Measurements from ENCODE around the gene PLEKHA6.

PLEKHA6 gene

GRCh38 chr1:204203206-204203767 is 156.4 kb downstream of the PLEKHA6 start:
- no peak for DNase-seq

DNA sequence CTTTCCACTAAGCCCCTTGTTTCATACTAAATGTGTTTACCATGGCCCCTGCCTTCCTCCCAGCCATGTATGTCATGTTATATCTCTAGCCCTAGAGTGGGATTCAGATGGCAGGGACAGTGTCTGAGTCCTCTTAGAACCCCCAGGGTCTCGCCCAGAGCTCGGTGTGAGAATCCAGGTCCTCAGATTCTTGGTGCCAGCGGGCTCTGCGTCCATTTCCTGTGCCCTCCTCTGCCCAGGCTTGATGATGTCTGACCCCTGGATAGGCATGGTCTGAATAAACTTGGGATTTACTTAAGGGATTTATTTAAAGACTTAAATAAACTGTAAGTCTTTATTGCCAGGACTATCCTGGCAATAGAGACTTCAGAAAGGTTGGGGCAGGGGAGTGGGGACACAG is 157.2 kb downstream of the PLEKHA6 start:
- no peak for DNase-seq

DNA sequence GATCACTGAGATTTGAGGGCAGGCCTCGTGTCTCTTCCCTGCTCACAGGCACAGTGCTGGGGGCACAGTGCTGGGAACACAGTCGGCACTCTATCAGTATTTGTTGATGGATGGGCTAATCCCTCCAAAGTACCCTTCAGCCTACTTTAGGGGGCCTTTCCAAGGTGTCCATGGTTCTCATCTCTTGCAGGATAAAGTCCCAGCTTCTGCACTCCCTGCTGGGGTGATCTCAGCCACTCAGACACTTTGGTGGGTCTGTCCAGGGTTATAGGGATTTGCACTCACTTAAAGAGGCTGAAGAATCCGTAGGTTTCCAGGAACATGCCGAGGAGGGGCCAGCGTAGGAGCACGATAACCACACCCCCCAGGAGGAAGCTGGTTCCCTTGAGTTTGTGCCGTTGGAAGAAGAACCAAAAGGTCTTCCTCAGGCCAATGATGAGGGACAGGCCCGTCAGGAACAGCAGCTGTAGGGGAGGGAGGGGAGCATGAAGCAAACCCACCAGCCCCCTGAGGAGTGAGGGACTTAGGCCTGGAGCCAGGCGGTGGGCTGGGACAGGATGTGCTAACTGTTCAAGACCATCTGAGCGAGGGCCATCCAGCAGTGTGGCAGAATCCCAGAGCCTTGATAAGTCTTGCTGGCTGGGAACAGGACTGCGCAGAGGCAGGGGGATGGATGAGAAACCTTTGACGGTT is 158.2 kb downstream of the PLEKHA6 start:
- no peak for DNase-seq

DNA sequence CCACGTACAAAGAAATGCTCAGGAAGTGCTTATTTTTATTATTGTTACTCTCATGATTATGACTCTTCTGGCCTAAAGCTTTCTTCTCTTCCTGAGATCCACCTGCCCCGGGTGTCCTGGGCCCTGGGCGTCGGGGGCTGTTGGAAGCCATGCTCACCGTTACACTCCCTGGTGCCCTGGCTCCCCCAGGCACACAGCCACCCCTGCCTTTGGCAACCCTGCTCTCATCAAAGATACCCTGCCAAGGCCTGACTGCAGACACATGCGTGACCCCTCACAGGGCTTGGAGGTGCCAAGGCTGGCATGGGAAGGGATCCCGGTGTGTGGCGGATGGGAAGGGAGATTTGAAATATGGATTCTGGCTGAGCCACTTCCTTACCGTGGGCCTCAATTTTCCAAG is 160.2 kb downstream of the PLEKHA6 start:
- DNase-seq: no peak

GRCh38 chr1:204198348-204199340 is 161.1 kb downstream of the PLEKHA6 start:
- no peak for DNase-seq

DNA sequence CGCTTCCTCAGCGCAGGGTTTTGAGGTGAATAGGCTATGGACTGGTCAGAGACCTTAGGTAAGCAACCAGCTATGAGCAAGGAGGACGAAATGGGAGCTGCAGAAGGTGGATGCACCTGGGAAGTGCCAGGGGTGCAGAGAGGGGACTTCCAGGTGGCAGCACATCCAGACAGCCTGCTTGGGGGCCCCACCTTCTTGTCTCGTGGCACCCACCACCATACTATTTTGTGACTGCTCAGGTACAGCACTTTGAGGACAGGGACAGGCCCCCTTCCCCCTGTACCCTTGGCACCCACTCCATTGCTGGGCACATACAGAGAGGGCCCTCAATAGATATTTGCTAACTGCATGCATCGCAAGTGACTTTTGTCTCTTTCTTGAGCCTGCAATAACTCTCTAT is 162.7 kb downstream of the PLEKHA6 start:
- DNase-seq: no peak

DNA sequence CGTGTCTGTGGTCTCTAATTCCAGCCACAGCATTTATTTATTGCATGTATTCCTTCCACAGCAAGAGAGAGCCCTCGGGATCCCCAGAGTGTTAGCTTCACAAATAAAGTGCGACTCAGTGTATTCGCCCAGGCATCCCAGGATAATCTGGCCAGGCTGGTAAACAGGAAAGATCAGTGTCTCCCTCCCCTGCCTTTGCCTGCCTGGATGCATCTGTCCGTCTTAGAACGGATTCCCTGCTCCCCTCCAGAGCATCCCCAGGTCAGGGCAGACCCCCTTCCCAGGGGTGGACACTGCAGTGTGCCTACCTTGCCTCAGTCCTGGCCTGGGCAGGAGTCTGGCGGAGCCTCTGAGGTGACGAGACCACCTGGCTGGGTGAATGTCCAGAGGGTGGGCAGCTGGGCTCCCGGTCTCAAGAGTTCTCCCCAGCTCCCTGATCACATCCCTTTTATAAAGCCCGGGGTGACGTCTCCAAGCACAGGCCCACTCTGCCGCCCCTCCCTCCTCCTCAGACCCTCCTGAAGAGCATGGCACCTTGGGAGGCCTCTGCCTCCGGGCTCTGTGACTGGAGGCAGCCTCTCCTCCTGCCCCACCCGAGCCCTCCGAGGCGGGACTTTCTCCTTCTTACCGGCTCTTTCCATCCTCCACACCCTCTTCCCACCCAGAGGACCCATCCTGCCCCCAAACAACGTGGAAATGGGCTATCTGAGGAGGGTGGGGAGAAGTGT is 163.5 kb downstream of the PLEKHA6 start, which contains the start of gene KISS1:
Gene KISS1, minus strand, starts transcription at position 424 of the 728 bp plus-strand sequence. CDS start 3,615 bp downstream, outside the sequence.
- no peak for DNase-seq

DNA sequence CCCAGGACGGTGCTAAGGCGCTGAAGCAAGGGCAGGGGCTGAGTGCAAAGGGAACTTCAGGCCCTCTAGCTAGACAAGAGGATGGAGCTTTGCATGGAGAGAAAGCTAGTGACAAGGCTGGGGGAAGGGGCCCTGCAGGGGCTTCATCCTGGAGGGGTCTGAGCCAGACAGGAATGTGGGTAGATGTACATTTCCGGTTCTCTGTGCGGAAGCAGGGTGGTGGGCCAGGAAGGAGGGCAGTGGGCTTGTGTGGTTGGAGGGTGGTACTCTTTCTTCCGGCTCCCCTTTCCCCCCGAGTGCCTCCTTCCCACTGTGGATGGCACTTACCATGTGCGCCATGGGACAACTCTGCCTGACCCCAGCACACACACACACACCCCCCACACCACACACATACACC is 165.0 kb downstream of the PLEKHA6 start:
- no peak for DNase-seq

GRCh38 chr1:204194080-204194479 is 165.6 kb downstream of the PLEKHA6 start:
- no peak for DNase-seq

DNA sequence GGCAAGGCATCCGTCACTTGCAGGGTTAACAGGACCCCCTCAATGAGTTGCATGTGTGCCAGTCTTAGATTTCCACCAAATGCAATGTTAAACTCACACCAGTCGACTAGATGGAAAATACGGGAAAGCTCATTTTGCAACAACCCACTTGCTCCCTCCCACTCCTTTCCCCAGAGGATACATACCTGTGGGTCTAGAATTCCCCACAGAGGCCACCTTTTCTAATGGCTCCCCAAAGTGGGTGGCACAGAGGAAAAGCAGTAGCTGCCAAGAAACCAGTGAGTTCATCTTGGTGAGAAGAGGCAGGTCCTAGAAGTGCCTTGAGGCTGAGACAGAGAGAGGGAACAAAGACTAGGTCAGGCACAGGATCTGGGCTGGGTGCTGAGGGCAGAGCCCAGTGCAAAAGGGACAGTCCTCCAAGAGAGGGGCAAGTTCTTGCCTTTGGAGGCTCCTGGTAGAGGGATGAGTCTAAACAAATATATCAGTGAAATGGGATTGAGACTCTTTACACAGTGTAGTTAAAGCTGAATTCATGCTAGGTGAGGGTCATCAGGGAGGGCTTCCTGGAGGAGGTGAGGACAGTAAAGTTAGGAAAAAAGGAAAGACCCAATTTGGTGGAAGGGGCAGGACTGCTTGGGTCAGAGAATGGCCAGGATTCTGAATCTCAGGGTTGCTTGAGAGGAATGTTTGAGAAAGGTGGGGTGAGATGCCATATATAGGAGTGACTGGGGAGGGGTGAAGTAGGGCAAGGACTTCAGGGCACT is 167.0 kb downstream of the PLEKHA6 start:
- no peak for DNase-seq

GRCh38 chr1:204192046-204192445 is 167.7 kb downstream of the PLEKHA6 start:
- no peak for DNase-seq

DNA sequence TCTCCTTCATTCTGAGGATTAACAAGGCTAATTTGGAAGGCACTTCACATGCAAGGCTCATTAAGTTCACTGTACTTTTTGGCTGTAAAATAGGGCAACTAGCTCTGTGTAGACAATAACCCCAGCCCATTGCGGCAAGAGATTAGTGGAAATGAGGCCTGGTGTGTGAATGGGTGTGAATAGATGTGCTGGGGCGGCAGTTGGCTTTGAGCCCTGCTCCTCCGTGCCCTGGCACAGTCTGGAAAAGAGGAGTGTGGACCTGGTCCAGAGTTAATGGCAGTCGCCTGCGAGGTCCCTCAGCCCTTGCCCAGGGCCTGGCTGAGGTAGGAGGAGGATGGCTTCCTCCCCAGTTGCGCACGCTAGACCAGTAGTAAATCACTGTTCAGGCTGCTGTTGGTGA is 168.3 kb downstream of the PLEKHA6 start:
- DNase-seq: no peak

- no peak for DNase-seq
These were observed 169.2 kb downstream of the PLEKHA6 start for GRCh38 chr1:204190212-204191211.

- no peak for DNase-seq
These were observed 170.6 kb downstream of the PLEKHA6 start for GRCh38 chr1:204188959-204189639.

GRCh38 chr1:204186597-204186996 is 173.1 kb downstream of the PLEKHA6 start:
- no peak for DNase-seq

DNA sequence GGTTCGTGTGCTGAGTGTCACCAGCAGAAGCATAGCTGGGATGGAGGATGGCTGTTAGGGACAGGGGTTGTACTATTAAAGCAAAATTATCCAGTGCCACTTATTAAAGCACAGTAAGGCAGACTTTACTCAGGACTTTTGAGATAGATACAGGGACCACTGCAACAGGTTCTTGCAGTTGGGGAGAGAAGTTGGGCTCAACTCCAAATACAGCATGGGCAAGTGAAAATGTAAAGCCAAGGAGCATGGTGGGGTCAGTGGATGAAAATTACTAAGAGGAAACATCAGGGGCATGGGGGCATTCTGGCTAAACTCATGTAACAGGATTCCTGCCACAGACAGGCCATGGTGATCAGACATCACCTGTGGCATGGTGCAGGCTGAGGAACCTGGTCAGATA is 178.6 kb downstream of the PLEKHA6 start:
- no peak for DNase-seq

DNA sequence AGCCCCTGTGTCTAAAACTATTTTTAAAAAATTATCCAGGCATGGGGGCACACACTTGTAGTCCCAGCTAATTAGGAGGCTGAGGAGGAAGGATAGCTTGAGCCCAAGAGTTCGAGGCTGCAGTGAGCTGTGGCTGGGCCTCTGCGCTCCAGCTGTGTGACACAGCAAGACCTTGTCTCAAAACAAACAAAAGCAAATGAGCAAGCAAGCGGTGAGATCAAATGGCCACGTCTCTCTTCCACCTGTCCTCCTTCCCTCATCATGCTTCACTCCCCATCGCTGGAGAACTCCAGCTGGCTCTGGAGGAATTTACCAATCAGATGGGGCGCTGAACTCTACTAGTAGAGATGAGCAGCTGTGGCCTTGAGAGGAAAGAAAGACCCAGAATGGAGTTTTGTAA is 179.6 kb downstream of the PLEKHA6 start:
- no peak for DNase-seq

- DNase-seq: no peak
These were observed 181.0 kb downstream of the PLEKHA6 start for GRCh38 chr1:204178487-204179281.

DNA sequence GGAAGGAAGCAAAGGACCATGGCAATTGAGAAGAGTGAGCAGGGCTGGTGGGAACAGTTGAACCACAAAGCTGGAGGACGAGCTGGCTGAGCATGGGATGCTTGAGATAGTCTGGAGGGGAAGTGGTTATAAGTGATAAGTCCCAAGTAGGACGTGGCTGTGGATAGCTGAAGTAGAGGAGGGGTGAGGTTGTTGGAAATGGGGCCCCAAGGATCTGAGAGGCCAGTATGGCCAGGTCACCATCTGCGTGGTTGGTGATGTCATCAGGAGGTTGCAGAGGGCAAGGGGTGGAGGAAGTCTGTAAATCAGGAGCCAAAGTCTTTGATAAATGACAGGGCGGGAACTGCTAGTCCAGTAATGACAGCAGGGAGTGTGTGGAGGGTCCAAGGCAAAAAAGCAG is 182.6 kb downstream of the PLEKHA6 start:
- DNase-seq: no peak

All from CD4-positive, alpha-beta T cell treated with Interleukin-10 for 1 hour (primary cell).